Kidney (tissue), 14 donors: Measurements from ENCODE around the gene GPR68. TPM values are rescaled to one million over a fixed set of nuclear protein-coding genes. Genes with fewer than 3 reads are reported as not detected.

Experiments
- DNase-seq, 5 donors: peaks; one replicate each; pipeline ENCODE4 v3.0.0-alpha.2; 2013 to 2020
- FAIRE-seq: peaks from 2 replicates; lab custom pipeline; 2012; peaks lifted over from hg19 to GRCh38; lab: Jason Lieb, UNC
- H3K27ac ChIP-seq, 2 donors: one replicate each; pipeline ENCODE4 v1.7.0; 2013; ENCODE audit warnings: low read depth in 2 of 2, low read length in 2 of 2, inconsistent platforms in 1 of 2
- H3K27me3 ChIP-seq: one replicate; pipeline ENCODE4 v1.7.1; 2013; ENCODE audit warnings: low read length, inconsistent platforms; ENCODE audit not compliant: control insufficient read depth, insufficient read depth
- H3K36me3 ChIP-seq, 3 donors: one replicate each; pipeline versions ENCODE4 v1.7.0 to v1.7.1; 2013; ENCODE audit warnings: low read length in 3 of 3, control low read depth in 1 of 3, inconsistent platforms in 1 of 3; ENCODE audit not compliant: insufficient read depth in 3 of 3, control insufficient read depth in 2 of 3
- H3K4me1 ChIP-seq, 3 donors: one replicate each; pipeline versions ENCODE4 v1.7.0 to v1.7.1; 2013; ENCODE audit warnings: low read length in 3 of 3, inconsistent platforms in 1 of 3, low read depth in 1 of 3; ENCODE audit not compliant: control insufficient read depth in 2 of 3, insufficient read depth in 2 of 3
- H3K4me3 ChIP-seq, 3 donors: one replicate each; pipeline versions ENCODE4 v1.7.0 to v1.8.1; 2013; ENCODE audit warnings: low read length in 3 of 3, control low read depth in 1 of 3, inconsistent platforms in 1 of 3
- H3K9ac ChIP-seq, 3 donors: one replicate each; pipeline versions ENCODE4 v1.7.0 to v1.7.1; 2013; ENCODE audit warnings: low read length in 3 of 3, control low read depth in 1 of 3, inconsistent platforms in 1 of 3
- H3K9me3 ChIP-seq, 3 donors: one replicate each; pipeline versions ENCODE4 v1.7.0 to v1.7.1; 2013; ENCODE audit warnings: low read length in 3 of 3, control low read depth in 1 of 3, inconsistent platforms in 1 of 3; ENCODE audit not compliant: control insufficient read depth in 2 of 3, insufficient read depth in 1 of 3
- intact Hi-C: fragments of 100-400 bp; cut with DNase I; formaldehyde crosslinking; loops from one replicate; pipeline ENCODE4 v1.11.1; 2022
- polyA plus RNA-seq: library from polyadenylated mRNA; stranded (reverse); fragments of 350-450 nt; fragmentation: Illumina TruSeq; extraction: RNeasy Lipid Tissue Mini Kit (QIAGEN cat#74804); gene quantifications from one replicate; pipeline ENCODE4 v1.2.3, GENCODE V29; 2014; ENCODE audit warnings: low read depth, low replicate concordance; ENCODE audit not compliant: insufficient read depth
- total RNA-seq: library from RNA; stranded (reverse); fragmentation: NEBNext Ultra II Directional; extraction: Animal tissue kit (Norgen Biotek cat#: 25700); gene quantifications from one replicate; pipeline ENCODE4 v1.2.1, GENCODE V29; 2021
- TF ChIP-seq, protein P1 (sequence below): IDR thresholded peaks from 3 replicates; pipeline ENCODE4 v1.5.1; 2012; ENCODE audit warnings: mild to moderate bottlenecking, moderate library complexity, borderline replicate concordance; ENCODE audit not compliant: insufficient read depth; ENCODE audit errors: extremely low read depth
- donor health status: control.
- donor health status: control.
- donor health status: control.
- donor health status: control.
- donor health status: control.
- donor health status: DM: yes; HTN: yes; CAD: no.
- donor health status: Normal renal cell carcinoma (clear cell type).

The GPR68 gene
- total and polyA plus RNA-seq, 2 donors from 2014 or later: 0.82 to 1.7 TPM

DNA sequence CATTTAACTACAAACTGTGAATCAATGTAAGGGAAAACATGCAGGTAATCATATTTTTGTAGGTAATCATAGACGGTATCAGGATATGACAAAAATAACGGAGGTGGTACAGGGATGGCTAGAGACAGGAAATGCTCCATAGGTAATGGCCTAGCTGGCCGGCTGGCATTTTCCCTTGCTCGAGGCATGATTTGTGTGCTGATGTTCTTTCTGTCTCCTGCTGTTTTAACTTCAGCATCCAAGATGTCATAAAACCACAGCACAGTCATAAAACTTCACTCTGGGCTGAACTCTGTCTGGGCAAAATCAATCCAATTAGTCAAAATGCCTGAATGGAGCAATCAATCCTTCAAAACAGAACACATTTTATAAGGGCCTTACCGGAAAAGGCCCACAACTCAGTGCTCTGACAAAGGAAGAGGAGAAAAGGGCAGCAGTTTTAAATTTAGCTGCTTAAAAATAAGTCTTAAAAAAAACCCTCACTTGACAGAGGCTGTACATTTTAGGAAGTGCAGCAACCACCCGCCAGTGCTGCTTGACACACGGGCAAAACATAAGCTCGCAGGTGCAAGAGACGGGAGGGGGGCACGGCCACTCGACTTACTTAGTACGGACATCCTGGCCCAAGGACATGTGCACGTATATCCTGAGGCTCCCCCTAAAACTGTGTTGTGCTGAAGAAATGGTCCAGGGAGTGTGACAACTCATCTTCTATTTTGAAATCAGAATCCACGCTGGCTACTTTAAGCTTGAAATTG, 40.5 kb upstream of the GPR68 start:
- intact Hi-C loops: no loop called here
- Histone ChIP-seq H3K36me3 (peaks cover 0 to 15% (median 5%) of the 10 kb centered on the region in 3 donors), H3K4me3 (no peak overlapping the region), H3K4me1 (no peaks in the 10 kb centered on the region), H3K27me3 (no peaks in the 10 kb centered on the region), H3K9ac (no peak overlapping the region), H3K9me3 (no peaks in the 10 kb centered on the region), H3K27ac (no peak overlapping the region)
- TF ChIP-seq, protein P1, sequence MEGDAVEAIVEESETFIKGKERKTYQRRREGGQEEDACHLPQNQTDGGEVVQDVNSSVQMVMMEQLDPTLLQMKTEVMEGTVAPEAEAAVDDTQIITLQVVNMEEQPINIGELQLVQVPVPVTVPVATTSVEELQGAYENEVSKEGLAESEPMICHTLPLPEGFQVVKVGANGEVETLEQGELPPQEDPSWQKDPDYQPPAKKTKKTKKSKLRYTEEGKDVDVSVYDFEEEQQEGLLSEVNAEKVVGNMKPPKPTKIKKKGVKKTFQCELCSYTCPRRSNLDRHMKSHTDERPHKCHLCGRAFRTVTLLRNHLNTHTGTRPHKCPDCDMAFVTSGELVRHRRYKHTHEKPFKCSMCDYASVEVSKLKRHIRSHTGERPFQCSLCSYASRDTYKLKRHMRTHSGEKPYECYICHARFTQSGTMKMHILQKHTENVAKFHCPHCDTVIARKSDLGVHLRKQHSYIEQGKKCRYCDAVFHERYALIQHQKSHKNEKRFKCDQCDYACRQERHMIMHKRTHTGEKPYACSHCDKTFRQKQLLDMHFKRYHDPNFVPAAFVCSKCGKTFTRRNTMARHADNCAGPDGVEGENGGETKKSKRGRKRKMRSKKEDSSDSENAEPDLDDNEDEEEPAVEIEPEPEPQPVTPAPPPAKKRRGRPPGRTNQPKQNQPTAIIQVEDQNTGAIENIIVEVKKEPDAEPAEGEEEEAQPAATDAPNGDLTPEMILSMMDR: no peak
- FAIRE-seq (no peak), DNase-seq (peak in 3 of 5 donors; percentile 27 to 41 (median 39))

DNA sequence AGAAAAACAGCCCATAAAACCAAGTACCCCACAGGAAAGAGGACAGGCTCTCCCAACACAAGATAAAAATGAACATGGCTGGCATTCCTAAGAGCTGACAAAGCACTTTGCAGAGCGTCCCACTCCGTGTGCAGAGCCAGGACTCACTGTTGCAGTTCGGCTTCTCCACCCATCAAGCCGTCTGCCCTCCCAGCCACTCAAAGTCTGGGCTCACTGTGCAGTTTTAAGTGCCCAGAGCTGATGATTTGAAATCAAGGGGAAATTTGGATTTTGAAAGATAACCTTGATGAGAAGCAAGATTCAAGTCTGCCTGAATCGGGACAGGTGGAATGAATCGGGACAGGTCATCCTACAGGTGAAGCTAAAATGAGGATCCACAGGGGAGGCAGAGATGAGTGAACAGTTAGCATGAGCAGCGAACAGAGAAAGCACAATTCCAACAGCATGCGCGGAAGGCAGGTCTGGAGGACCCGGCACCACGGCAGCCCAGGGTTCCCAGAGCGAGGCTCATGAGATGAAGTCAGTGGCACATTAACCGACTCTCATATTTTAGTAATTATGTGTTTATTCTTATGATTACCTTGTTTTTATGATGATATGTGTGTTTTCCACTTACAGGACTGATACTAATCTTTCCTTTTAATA, 39.8 kb upstream of the GPR68 start:
- DNase-seq (peak in 1 of 5 donors; percentile 53), FAIRE-seq (no peak)
- Histone ChIP-seq H3K4me1 (no peaks in the 10 kb centered on the region), H3K9me3 (no peaks in the 10 kb centered on the region), H3K4me3 (no peak overlapping the region), H3K9ac (no peak overlapping the region), H3K27me3 (no peaks in the 10 kb centered on the region), H3K27ac (no peak overlapping the region), H3K36me3 (peaks cover 0 to 15% (median 5%) of the 10 kb centered on the region in 3 donors)
- intact Hi-C loops: no loop called here
- TF ChIP-seq, protein P1: no peak

DNA sequence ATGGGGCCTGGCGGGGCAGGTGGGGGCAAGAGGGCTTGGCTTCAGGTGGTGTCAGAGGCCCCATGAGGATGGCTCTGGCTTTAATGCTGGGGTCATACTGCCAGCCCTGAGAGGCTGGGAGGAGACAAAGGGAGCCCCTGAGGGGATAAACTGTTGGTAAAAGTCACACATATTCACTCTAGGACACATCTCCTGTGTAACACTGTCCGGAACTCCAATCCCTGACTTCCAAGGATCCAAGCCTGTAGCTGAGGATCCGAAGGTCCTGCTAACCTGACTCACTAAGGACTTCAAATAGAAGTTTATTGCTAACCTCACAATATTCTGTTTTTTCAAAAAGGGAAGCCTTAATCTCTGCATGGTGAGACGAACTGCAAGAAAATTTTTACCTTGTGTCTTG, 39.2 kb upstream of the GPR68 start:
- no peak overlapping the region for H3K9ac ChIP-seq
- no peaks in the 10 kb centered on the region for H3K4me1 ChIP-seq
- TF ChIP-seq, protein P1: no peak
- DNase-seq (no peak), FAIRE-seq (no peak)
- peaks cover 0 to 15% (median 5%) of the 10 kb centered on the region in 3 donors for H3K36me3 ChIP-seq
- no peak overlapping the region for H3K27ac ChIP-seq
- H3K9me3 ChIP-seq: no peaks in the 10 kb centered on the region
- intact Hi-C loops: no loop called here
- no peak overlapping the region for H3K4me3 ChIP-seq
- no peaks in the 10 kb centered on the region for H3K27me3 ChIP-seq
